ENCODE measurements around the gene CTNNA3. TPM values are rescaled to one million over a fixed set of nuclear protein-coding genes. Genes with fewer than 3 reads are reported as not detected.
"Not testable (repeated sequence)": the region's sequence is repeated elsewhere in the genome, so short reads cannot be mapped to it uniquely, and the experiment has no call there.

The CTNNA3 gene
- total RNA-seq, 1 donor from 2014 or later: not detected

DNA sequence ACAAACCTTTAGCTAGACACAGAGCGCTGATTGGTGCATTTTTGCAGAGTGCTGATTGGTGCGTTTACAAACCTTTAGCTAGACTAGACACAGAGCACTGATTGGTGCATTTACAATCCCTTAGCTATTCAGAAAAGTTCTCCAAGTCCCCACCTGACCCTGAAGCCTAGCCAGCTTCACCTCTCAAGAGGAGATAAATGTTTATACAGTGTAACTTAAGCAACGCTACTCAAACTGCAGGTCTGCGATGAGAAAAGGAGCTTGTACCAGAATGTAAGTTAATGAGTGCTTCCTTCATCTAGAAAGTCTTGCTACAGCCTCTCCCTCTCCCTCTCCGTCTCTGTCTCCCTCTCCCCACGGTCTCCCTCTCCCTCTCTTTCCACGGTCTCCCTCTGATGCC lies 5.5 kb downstream of the CTNNA3 start:
- intact Hi-C loops (cut with micrococcal nuclease); DNase-seq (ENCODE audit: low spot score); H3K36me3 Mint-ChIP-seq (ENCODE audit: low read depth); H3K4me1 Mint-ChIP-seq (ENCODE audit: low read depth); H3K4me3 Mint-ChIP-seq (ENCODE audit: low read depth); H3K9me3 Mint-ChIP-seq; H3K27ac Mint-ChIP-seq: not testable (repeated sequence)
- H3K27me3 Mint-ChIP-seq (ENCODE audit: low read depth): peaks cover 17% of the 10 kb centered on the region

DNA sequence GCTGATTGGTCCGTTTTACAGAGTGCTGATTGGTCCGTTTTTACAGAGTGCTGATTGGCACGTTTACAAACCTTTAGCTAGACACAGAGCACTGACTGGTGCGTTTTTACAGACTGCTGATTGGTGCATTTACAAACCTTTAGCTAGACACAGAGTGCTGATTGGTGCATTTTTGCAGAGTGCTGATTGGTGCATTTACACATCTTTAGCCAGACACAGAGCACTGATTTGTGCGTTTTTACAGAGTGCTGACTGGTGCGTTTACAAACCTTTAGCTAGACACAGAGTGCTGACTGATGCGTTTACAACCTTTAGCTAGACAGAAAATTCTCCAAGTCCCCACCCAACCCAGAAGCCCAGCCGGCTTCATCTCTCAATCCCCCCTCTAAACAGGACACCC lies 11.9 kb downstream of the CTNNA3 start:
- H3K36me3 Mint-ChIP-seq (ENCODE audit: low read depth); H3K4me3 Mint-ChIP-seq (ENCODE audit: low read depth); H3K4me1 Mint-ChIP-seq (ENCODE audit: low read depth); H3K27ac Mint-ChIP-seq; intact Hi-C loops (cut with micrococcal nuclease); DNase-seq (ENCODE audit: low spot score); H3K27me3 Mint-ChIP-seq (ENCODE audit: low read depth): not testable (repeated sequence)
- peaks cover 35% of the 10 kb centered on the region for H3K9me3 Mint-ChIP-seq

DNA sequence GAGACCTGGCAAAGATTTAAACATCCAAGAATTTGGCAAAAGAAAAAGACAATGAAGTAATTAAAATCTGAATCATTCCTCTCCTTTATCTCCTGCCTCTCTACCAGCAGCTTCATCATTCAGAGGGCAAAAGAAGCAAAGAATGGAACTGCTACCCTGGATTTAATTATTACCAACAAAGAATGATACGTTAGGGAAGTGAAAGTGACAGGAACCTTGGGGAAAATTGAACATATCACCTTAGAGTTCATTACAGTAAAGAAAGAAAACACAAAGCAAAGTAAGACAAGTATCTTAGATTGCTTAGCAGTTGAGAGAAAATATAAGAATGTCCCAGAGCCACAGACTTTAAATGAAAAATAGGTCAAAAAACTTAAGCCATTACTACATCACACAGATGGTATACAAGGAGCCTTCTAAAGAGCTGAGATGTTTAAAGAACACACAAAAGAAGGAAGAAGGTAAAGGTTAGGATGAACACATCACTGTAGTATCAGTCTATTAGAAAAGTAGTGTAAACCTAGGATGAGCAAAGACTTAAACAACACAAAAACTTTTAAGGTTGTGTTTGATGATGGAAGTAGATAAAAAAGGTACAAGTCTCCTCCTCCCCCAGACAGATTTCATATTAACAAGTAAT lies 17.5 kb downstream of the CTNNA3 start:
- Mint-ChIP-seq H3K4me1 (ENCODE audit: low read depth) (no peaks in the 10 kb centered on the region), H3K36me3 (ENCODE audit: low read depth) (no peaks in the 10 kb centered on the region), H3K9me3 (peaks cover 10% of the 10 kb centered on the region), H3K27ac (no peak overlapping the region), H3K27me3 (ENCODE audit: low read depth) (peaks cover 34% of the 10 kb centered on the region), H3K4me3 (ENCODE audit: low read depth) (no peak overlapping the region)
- intact Hi-C loops (cut with micrococcal nuclease): no loop called here
- DNase-seq (ENCODE audit: low spot score): no peak

DNA sequence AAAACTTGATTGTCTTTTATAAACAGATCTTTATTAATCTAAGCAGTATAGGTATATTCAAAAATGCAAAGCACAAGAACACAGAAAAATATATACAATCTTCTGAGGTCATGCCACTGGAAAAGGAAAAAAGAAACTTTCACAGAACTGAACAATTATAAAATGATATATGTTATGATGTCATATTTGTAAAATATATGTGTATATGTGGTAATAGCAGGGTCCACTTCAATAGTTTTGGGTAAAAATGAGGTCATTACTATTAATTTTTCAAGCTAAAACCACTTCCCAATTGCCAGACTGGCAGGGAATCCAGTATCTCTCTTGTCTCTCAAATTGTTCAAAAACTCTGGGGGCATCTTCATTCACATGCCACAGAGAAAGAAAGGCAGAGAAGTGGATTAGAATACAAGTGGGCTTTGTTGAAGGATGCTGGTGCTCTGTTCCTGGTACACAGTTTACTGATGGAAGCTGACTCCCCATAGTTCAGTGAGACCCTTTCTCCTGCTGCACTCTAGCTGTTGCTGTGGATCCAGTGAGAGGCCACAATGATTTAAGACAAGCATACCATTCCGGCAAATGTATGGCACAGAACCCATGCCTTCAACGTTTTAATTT lies 19.7 kb downstream of the CTNNA3 start:
- H3K27me3 Mint-ChIP-seq (ENCODE audit: low read depth): peaks cover 34% of the 10 kb centered on the region

DNA sequence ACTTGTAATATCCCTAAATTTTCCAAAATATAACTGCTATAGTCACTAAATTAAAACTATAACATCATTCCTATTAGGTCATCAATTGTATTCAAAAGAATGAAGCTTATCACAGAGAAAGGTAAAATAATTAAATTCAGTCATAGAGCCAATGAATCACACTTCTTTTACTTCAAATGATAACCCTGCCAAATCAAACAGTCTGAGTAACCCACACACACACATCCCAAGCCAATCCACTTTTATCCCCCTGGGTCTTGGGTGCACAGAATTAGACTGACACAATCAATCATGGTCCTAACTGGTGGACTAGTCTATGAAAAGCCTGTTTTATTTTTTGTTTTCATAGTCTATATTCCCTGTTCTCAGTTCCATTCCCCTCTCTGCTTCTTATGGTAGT lies 25.6 kb downstream of the CTNNA3 start:
- Mint-ChIP-seq H3K27ac (no peak overlapping the region), H3K9me3 (no peaks in the 10 kb centered on the region), H3K27me3 (ENCODE audit: low read depth) (peaks cover 5% of the 10 kb centered on the region), H3K36me3 (ENCODE audit: low read depth) (no peaks in the 10 kb centered on the region), H3K4me3 (ENCODE audit: low read depth) (no peak overlapping the region), H3K4me1 (ENCODE audit: low read depth) (no peaks in the 10 kb centered on the region)
- DNase-seq (ENCODE audit: low spot score): no peak
- intact Hi-C loops (cut with micrococcal nuclease): no loop called here

More for the DNA sequence above, 19.7 kb downstream of the CTNNA3 start:
- no peak for DNase-seq (ENCODE audit: low spot score)
- intact Hi-C loops (cut with micrococcal nuclease): no loop called here
- H3K36me3 Mint-ChIP-seq (ENCODE audit: low read depth): no peaks in the 10 kb centered on the region
- no peak overlapping the region for H3K4me3 Mint-ChIP-seq (ENCODE audit: low read depth)
- no peaks in the 10 kb centered on the region for H3K4me1 Mint-ChIP-seq (ENCODE audit: low read depth)
- no peak overlapping the region for H3K27ac Mint-ChIP-seq
- no peaks in the 10 kb centered on the region for H3K9me3 Mint-ChIP-seq

GRCh38 chr10:67669978-67670377 lies 26.0 kb downstream of the CTNNA3 start:
- Mint-ChIP-seq H3K27me3 (ENCODE audit: low read depth) (peaks cover 7% of the 10 kb centered on the region), H3K36me3 (ENCODE audit: low read depth) (no peaks in the 10 kb centered on the region), H3K4me1 (ENCODE audit: low read depth) (no peaks in the 10 kb centered on the region), H3K27ac (no peak overlapping the region), H3K4me3 (ENCODE audit: low read depth) (no peak overlapping the region), H3K9me3 (no peaks in the 10 kb centered on the region)
- no peak for DNase-seq (ENCODE audit: low spot score)
- intact Hi-C loops (cut with micrococcal nuclease): no loop called here

DNA sequence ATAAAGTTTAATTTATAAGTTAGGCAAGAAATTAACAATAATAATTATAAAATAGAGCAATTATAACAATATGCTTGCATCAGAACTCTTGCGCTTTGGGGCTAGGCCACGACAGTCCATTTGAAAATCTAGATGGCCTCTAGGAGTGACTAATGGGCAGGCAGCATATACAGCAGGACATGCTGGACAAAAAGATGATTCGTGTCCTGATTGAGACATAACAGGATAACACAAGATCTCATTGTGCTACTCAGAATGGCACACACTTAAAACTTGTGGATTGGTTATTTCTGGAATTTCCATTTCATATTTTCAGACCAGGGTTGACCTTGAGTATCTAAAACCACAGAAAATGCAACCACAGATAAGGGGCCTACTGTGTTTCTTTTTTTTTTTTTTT lies 27.5 kb downstream of the CTNNA3 start:
- peaks cover 7% of the 10 kb centered on the region for H3K27me3 Mint-ChIP-seq (ENCODE audit: low read depth)
- no peaks in the 10 kb centered on the region for H3K9me3 Mint-ChIP-seq
- no peak overlapping the region for H3K4me3 Mint-ChIP-seq (ENCODE audit: low read depth)
- no peaks in the 10 kb centered on the region for H3K4me1 Mint-ChIP-seq (ENCODE audit: low read depth)
- H3K27ac Mint-ChIP-seq: no peak overlapping the region
- intact Hi-C loops (cut with micrococcal nuclease): no loop called here
- H3K36me3 Mint-ChIP-seq (ENCODE audit: low read depth): no peaks in the 10 kb centered on the region
- DNase-seq (ENCODE audit: low spot score): no peak

DNA sequence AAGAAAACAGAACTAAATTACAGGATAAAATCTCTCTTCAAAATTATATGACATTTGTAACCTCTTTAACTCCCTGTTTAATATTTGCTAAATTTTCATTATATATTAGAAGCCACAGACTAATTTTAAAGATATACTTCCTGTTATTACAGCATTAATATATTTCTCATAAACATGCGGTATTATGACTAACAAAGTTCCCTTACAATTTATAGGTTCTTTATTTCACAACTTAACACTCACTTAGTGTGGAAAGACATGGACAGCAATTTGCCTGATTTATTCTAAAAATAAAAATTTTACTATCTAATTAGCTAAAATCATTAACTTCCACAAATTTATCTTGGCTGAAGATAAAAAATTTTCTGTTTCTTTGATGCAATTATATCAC lies 29.0 kb downstream of the CTNNA3 start:
- peaks cover 7% of the 10 kb centered on the region for H3K27me3 Mint-ChIP-seq (ENCODE audit: low read depth)
- H3K4me1 Mint-ChIP-seq (ENCODE audit: low read depth): no peaks in the 10 kb centered on the region
- no peaks in the 10 kb centered on the region for H3K36me3 Mint-ChIP-seq (ENCODE audit: low read depth)
- no peak for DNase-seq (ENCODE audit: low spot score)
- intact Hi-C loops (cut with micrococcal nuclease): no loop called here
- no peaks in the 10 kb centered on the region for H3K9me3 Mint-ChIP-seq
- H3K4me3 Mint-ChIP-seq (ENCODE audit: low read depth): no peak overlapping the region
- no peak overlapping the region for H3K27ac Mint-ChIP-seq

DNA sequence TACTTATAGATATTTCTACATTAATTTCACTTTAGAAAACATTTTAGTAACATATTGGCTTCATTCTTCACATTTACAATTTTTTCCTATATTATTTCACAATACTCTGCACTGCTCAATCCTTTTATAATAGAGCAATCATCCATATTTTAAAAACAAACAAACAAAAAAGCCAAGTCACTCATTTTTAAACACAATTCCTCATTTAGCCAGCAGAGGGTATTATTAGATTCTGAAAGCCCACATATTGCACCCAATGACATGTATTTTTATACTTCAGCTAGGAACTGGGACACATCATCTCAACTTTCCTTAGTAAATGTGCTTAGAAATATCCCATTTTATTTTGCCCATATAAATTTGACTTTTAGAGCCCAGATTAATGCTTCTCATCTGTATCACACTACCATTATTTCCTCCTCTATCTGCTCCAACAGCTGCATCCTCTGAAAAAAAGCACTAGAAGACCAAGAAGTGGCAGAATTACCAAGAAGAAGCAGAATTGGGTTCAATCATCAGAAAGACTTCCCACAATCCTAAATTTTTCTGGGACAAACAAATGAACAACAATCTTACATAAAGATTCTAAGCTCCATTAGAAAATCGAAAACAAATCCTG lies 29.5 kb downstream of the CTNNA3 start:
- no peak for DNase-seq (ENCODE audit: low spot score)
- Mint-ChIP-seq H3K4me1 (ENCODE audit: low read depth) (no peaks in the 10 kb centered on the region), H3K27me3 (ENCODE audit: low read depth) (peaks cover 7% of the 10 kb centered on the region), H3K36me3 (ENCODE audit: low read depth) (no peaks in the 10 kb centered on the region), H3K4me3 (ENCODE audit: low read depth) (no peak overlapping the region), H3K27ac (no peak overlapping the region), H3K9me3 (no peaks in the 10 kb centered on the region)
- intact Hi-C loops (cut with micrococcal nuclease): loop anchor here (1.0 kb wide), 1 partner anchor 114 kb away; no protein-coding TSS in a partner anchor

GRCh38 chr10:67665491-67665890 lies 30.5 kb downstream of the CTNNA3 start:
- Mint-ChIP-seq H3K36me3 (ENCODE audit: low read depth) (no peaks in the 10 kb centered on the region), H3K27me3 (ENCODE audit: low read depth) (peaks cover 9% of the 10 kb centered on the region), H3K4me3 (ENCODE audit: low read depth) (no peak overlapping the region), H3K27ac (no peak overlapping the region), H3K4me1 (ENCODE audit: low read depth) (no peaks in the 10 kb centered on the region), H3K9me3 (no peaks in the 10 kb centered on the region)
- intact Hi-C loops (cut with micrococcal nuclease): no loop called here
- DNase-seq (ENCODE audit: low spot score): no peak

DNA sequence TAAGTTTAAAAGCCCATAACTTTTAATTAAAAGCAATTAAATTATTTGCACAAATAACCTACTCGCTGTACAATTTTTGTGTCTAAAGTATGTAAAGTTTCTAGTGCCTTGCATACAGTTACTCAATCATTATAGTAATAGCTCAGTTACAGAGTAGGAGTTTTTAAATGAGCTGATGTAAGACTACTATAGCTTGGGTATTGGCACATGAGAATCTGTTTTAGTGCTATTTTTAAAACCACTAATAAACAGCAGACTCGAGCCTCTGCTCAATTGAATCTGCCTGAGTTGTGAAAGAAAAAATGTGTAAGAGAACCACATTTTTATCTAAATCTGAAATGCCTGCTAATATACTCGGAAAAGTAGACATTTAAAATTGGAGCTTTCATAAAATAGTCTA lies 31.1 kb downstream of the CTNNA3 start:
- no peaks in the 10 kb centered on the region for H3K4me1 Mint-ChIP-seq (ENCODE audit: low read depth)
- no peak overlapping the region for H3K4me3 Mint-ChIP-seq (ENCODE audit: low read depth)
- H3K9me3 Mint-ChIP-seq: no peaks in the 10 kb centered on the region
- no peak for DNase-seq (ENCODE audit: low spot score)
- intact Hi-C loops (cut with micrococcal nuclease): no loop called here
- H3K27ac Mint-ChIP-seq: no peak overlapping the region
- H3K27me3 Mint-ChIP-seq (ENCODE audit: low read depth): peaks cover 14% of the 10 kb centered on the region
- H3K36me3 Mint-ChIP-seq (ENCODE audit: low read depth): no peaks in the 10 kb centered on the region

- intact Hi-C loops (cut with micrococcal nuclease): no loop called here
- Mint-ChIP-seq H3K36me3 (ENCODE audit: low read depth) (no peaks in the 10 kb centered on the region), H3K4me1 (ENCODE audit: low read depth) (no peaks in the 10 kb centered on the region), H3K4me3 (ENCODE audit: low read depth) (no peak overlapping the region), H3K9me3 (no peaks in the 10 kb centered on the region), H3K27ac (no peak overlapping the region), H3K27me3 (ENCODE audit: low read depth) (peaks cover 16% of the 10 kb centered on the region)
- DNase-seq (ENCODE audit: low spot score): no peak
These were observed 32.4 kb downstream of the CTNNA3 start for GRCh38 chr10:67663449-67664087.

DNA sequence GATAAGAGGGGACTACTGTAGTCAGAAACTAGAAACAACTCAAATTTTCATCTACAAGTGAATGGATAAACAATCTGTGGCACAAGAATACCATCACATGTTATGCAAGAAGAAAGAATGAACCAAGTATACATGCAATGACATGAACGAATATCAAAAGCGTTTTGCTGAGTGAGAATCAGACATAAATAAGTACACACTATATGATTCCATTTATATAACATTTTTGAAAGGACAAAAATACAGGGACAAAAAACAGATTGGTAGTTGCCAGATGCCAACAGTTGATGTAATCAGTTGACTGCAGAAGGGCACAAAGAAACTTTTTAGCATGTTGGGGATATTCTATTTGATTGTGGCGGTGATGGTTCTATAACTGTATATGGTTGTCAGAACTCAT lies 33.6 kb downstream of the CTNNA3 start:
- Mint-ChIP-seq H3K4me3 (ENCODE audit: low read depth) (no peak overlapping the region), H3K27me3 (ENCODE audit: low read depth) (peaks cover 18% of the 10 kb centered on the region), H3K36me3 (ENCODE audit: low read depth) (no peaks in the 10 kb centered on the region), H3K9me3 (no peaks in the 10 kb centered on the region), H3K4me1 (ENCODE audit: low read depth) (no peaks in the 10 kb centered on the region), H3K27ac (no peak overlapping the region)
- intact Hi-C loops (cut with micrococcal nuclease): no loop called here
- no peak for DNase-seq (ENCODE audit: low spot score)
